ENCODE data around the gene ZNF398. TPM values are rescaled to one million over a fixed set of nuclear protein-coding genes. Genes with fewer than 3 reads are reported as not detected.
A peak's percentile ranks its signal among the peaks of the same experiment; 100 is the strongest.

ZNF398 gene
- total RNA-seq, 4 donors from 2014 or later: 7.6 to 22.6 (median 16.5) TPM

DNA sequence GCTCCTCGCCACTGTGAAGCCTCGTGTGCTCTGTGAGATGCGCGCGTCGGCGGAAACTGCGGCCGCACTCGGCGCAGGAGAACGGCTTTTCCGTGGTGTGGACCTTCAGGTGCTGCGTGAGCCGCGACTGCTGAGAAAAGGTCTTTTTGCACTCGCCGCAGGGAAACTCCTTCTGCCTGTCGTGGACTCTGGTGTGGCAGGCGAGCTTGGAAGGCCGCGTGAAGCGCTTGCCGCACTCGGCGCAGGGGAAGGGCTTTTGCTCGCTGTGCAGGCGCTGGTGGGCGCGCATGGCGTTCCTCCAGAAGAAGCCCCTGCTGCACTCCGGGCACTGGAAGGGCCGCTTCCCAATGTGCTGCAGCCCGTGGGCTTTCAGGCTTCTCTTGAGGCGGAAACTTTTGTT is 43.0 kb upstream of the ZNF398 start:
- H3K4me3 ChIP-seq: no peak overlapping the region
- no peaks in the 10 kb centered on the region for H3K9me3 ChIP-seq
- no peaks in the 10 kb centered on the region for H3K4me1 ChIP-seq
- no peaks in the 10 kb centered on the region for H3K27me3 ChIP-seq
- H3K36me3 ChIP-seq: no peaks in the 10 kb centered on the region
- TF ChIP-seq, protein P1, sequence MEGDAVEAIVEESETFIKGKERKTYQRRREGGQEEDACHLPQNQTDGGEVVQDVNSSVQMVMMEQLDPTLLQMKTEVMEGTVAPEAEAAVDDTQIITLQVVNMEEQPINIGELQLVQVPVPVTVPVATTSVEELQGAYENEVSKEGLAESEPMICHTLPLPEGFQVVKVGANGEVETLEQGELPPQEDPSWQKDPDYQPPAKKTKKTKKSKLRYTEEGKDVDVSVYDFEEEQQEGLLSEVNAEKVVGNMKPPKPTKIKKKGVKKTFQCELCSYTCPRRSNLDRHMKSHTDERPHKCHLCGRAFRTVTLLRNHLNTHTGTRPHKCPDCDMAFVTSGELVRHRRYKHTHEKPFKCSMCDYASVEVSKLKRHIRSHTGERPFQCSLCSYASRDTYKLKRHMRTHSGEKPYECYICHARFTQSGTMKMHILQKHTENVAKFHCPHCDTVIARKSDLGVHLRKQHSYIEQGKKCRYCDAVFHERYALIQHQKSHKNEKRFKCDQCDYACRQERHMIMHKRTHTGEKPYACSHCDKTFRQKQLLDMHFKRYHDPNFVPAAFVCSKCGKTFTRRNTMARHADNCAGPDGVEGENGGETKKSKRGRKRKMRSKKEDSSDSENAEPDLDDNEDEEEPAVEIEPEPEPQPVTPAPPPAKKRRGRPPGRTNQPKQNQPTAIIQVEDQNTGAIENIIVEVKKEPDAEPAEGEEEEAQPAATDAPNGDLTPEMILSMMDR (IDR thresholded peaks at IDR 0.05): no peak
- TF ChIP-seq POLR2A (IDR thresholded peaks at IDR 0.05): no peak
- no peak overlapping the region for H3K27ac ChIP-seq
- no peak for DNase-seq
- intact Hi-C loops (cut with DNase I; ENCODE audit: low total_unique reads): no loop called here

DNA sequence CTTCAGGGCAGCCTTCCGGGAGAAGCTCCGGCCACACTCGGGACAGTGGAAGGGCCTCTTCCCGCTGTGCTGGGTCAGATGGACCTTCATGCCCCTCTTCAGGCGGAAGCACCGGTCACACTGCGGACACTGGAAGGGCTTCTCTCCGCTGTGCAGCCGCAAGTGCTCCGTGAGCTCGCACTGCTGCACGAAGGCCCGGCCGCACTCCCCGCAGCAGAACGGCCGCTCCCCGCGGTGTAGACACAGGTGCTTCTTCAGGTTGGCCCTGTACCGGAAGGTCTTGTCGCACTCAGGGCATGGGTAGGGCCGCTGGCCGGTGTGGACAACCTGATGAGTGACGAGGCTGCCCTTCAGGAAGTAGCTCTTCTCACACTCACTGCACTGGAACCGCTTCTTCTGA is 42.5 kb upstream of the ZNF398 start:
- Histone ChIP-seq H3K27me3 (no peaks in the 10 kb centered on the region), H3K9me3 (no peaks in the 10 kb centered on the region), H3K27ac (no peak overlapping the region), H3K4me3 (no peak overlapping the region), H3K4me1 (no peaks in the 10 kb centered on the region), H3K36me3 (no peaks in the 10 kb centered on the region)
- DNase-seq: no peak
- intact Hi-C loops (cut with DNase I; ENCODE audit: low total_unique reads): no loop called here
- TF ChIP-seq POLR2A (IDR thresholded peaks at IDR 0.05): no peak

DNA sequence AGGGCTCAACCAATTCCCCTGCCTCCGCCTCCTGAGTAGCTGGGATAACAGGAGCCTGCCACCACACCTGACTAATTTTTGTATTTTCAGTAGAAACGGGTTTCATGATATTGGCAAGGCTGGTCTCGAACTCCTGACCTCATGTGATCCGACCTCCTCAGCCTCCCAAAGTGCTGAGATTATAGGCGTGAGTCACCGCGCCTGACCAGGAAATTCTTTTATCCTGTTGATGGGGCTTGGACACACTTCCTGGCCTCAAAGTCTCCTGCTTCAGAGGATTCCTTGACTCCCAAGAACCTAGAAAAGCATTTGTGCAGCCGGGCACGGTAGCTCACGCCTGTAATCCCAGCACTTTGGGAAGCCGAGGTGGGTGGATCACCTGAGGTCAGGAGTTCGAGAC is 37.3 kb upstream of the ZNF398 start:
- no peak overlapping the region for H3K4me3 ChIP-seq
- DNase-seq: no peak

DNA sequence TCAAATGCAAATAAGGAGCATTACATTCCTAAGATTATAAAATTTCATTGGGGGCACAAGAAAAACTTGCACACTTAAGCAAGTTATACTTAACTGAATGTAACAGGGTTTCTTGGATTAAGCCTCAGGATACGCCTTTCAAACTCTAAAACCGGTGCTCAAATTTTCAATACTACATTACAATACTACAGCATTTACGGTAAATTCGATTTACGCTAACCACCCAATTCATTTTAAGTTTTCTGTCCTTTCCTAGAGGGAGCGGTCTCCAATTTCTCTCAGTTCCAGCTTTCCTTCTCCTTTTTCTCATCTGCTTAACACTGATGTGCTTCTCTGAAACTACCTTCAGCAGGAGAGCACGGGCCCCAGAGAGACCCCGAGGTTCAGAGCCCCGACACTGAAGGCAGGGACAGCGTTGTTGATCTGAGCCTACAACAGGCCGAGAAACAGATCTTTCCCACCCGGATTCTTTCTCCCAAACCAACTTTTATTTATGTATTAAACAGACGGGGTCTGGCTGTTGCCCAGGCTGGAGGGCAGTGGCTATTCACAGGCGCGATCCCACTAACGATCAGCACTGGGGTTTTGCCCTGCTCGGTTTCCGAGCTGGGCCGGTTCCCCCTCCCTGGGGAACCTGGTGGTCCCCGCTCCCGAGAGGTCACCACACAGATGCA is 21.9 kb upstream of the ZNF398 start:
- no peak for TF ChIP-seq POLR2A (IDR thresholded peaks at IDR 0.05)
- TF ChIP-seq, protein P1 (IDR thresholded peaks at IDR 0.05): no peak

More for the DNA sequence above, 37.3 kb upstream of the ZNF398 start:
- TF ChIP-seq POLR2A (IDR thresholded peaks at IDR 0.05): no peak
- TF ChIP-seq, protein P1 (IDR thresholded peaks at IDR 0.05): no peak
- Histone ChIP-seq H3K27ac (no peak overlapping the region), H3K4me1 (no peaks in the 10 kb centered on the region), H3K9me3 (no peaks in the 10 kb centered on the region), H3K27me3 (no peaks in the 10 kb centered on the region), H3K36me3 (no peaks in the 10 kb centered on the region)
- intact Hi-C loops (cut with DNase I; ENCODE audit: low total_unique reads): no loop called here

DNA sequence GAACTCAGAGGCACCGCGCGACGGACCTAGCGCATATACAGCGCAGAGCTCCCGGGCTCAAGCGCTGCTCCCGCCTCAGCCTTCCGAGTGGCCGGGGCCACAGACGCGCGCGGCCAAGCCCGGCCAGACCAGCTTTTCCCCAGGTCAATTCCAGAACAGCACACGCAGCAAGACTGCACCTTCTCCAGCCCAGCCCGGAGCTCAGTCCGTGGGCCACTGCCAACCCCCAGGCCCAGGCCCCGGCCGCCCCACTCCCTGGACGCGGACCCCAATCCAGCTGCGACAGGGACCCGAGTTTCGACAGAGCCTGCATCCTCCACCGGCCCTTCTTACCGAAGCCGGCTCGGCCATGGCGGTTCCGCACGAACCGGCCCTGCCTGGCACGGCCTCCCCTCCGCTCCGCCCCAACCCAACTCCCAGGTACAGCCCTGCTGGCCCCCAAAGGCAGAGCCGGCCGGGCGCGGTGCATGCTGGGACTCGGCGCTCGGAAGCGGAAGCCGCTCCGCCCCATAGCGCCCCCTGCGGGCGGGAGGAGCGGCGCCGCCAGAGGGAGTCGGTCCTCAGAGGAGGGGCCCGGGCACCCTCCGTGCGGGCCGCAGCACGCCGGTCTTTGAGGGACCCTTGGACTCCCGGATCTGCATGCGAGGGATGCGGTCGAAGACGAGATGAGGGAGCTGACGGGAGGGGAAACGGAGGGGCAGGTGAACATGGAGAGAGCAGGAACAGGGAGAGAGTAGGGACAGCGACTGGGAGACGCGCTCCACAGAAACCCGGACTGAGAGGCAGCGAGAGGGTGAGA is 21.2 kb upstream of the ZNF398 start, which contains the start of gene ZNF425:
Gene ZNF425, minus strand, starts transcription at position 462 of the 799 bp plus-strand sequence. Its CDS starts 111 bp downstream, at position 351.
- intact Hi-C loops (cut with DNase I; ENCODE audit: low total_unique reads): no loop called here

More for the DNA sequence above, 21.9 kb upstream of the ZNF398 start:
- no peaks in the 10 kb centered on the region for H3K9me3 ChIP-seq
- DNase-seq: no peak
- H3K27me3 ChIP-seq: no peaks in the 10 kb centered on the region
- H3K36me3 ChIP-seq: no peaks in the 10 kb centered on the region
- H3K27ac ChIP-seq: peak overlapping the region; percentile 95
- H3K4me1 ChIP-seq: no peaks in the 10 kb centered on the region
- intact Hi-C loops (cut with DNase I; ENCODE audit: low total_unique reads): no loop called here
- H3K4me3 ChIP-seq: peak overlapping the region; percentile 87 to 93

More for the DNA sequence above, 21.2 kb upstream of the ZNF398 start, which contains the start of gene ZNF425:
- H3K36me3 ChIP-seq: no peaks in the 10 kb centered on the region
- peak; percentile 88 to 94 for DNase-seq
- no peaks in the 10 kb centered on the region for H3K27me3 ChIP-seq
- TF ChIP-seq, protein P1 (IDR thresholded peaks at IDR 0.05): peak; percentile 95 to 99 (median 98)
- peak; percentile 73 to 93 for TF ChIP-seq POLR2A (IDR thresholded peaks at IDR 0.05)
- H3K9me3 ChIP-seq: no peaks in the 10 kb centered on the region
- peak within 1 kb of the TSS; percentile 95 for H3K27ac ChIP-seq
- H3K4me1 ChIP-seq: no peaks in the 10 kb centered on the region
- H3K4me3 ChIP-seq: peak within 1 kb of the TSS; percentile 87 to 93

All from uterus (tissue), 4 donors.